NCI-H2171 (cell line): ENCODE data around the gene NHLH1.

Experiments
- DNase-seq: peaks from one replicate; lab custom pipeline; 2025; lab: John Stamatoyannopoulos, UW

NHLH1 gene

DNA sequence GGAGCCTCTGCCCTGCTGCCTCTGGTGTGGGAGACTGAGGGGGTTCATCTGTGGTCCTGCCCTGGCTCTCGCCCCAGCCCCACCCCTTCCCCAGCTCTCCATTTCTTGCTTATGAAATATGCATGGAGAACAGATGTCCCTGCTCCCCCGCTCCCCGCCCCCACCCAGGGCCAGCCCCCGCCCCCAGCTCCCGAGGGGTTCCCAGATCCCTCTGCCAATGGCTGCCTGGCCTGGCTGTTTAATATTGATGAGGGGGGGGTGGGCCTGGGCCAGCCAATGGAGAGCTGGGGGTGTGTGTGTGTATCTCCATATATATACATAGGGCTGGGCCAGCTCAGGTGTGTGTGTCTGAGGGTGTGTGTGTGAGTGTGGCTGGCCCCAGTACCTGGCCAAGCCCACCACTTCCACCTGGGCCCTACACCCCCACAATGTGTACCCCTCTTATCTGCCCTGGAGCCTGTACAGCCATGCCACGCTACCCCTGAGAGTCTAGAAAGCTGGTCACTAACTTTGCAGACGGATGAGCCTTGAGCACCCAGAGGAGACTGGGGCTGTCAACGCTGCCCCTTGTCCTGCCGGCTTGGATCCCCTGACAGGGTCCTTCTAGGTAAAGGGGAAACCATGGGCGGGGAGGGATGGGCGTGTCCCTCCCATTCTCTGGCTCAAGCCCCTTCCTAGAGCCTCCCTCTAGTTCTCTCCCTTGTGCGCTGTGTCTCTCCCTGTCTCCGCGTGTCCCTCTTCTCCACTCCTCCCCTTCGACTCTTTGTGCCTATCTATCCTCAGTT is at the start of gene NHLH1:
TSS of gene NHLH1 (plus strand) at position 341 of the 785 bp plus-strand sequence. CDS start 3,661 bp downstream, outside the sequence.
- DNase-seq = peak; percentile 94

DNA sequence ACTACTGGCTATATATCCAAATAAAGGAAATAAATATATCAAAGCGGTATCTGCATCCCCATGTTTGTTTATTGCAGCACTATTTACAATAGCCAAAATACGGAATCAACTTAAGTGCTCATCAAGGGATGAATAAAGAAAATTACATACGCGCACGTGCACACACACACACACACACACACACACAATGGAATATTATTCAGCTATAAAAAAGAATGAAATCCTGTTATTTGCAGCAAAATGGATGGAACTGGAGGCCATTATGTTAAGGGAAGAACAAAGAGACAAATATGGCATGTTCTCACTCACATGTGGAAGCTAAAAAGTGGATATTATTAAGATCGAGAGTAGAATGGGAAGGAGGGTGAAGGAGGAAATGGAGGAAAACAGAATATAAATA is 44.0 kb upstream of the NHLH1 start:
- no peak for DNase-seq

DNA sequence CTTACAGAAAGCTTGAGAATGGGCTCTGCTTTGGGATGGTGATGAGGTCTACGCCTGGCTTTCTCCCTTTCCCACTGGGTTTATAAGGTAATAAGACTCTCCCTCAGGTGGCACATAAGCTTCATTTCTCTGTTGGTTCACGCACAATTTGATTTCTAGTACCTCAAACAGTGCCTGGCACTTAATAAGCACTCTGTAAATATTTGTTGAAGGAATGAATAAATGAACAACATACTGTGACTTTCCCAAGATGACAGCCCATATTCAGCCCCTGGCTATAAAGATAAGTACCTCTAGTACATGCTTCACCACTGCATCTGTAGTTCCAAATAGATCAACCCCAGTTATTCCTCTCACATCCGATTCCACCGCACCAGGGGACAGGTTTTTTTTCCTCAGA is 41.6 kb upstream of the NHLH1 start:
- no peak for DNase-seq

- DNase-seq = no peak
Measured at GRCh38 chr1:160326418-160326817, 40.5 kb upstream of the NHLH1 start.

DNA sequence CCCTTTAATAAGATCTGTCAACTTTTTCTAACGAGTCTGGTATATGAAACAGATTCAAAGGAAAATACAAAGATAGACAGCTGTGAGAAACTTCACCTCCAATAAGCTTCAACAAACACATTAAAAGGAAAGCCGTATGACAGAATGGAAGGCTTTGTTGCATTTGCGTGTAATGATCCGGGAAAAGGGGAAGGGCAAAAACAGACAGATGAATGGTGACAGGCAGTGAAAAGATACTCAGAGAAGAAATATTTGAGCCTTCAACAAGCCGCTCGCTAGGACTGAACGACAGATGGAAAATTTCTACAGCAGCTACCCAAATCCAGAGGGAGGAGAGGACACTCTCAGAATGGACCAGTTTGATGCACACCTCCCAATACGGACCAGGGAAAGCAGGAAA is 38.7 kb upstream of the NHLH1 start:
- DNase-seq = no peak

- no peak for DNase-seq
Measured at GRCh38 chr1:160330119-160330518, 36.8 kb upstream of the NHLH1 start.

DNA sequence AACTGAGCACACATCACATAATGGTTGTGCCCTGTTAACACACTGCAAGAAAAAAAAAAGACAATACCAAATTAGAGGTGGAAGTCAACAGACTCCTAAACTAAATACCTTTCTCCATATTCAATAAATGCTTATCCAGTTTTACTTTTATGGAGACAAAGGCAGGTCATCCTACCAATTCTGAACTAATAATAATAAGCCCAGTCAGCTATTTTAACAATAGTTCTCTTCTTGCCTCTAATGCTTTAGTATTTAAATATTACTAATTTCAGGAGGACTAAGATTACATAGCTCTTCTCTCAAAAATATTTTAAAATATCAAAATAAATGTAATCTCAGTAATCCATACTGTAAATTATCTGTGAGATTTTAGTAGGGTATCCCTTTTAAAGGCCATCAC is 34.4 kb upstream of the NHLH1 start:
- DNase-seq = no peak

DNA sequence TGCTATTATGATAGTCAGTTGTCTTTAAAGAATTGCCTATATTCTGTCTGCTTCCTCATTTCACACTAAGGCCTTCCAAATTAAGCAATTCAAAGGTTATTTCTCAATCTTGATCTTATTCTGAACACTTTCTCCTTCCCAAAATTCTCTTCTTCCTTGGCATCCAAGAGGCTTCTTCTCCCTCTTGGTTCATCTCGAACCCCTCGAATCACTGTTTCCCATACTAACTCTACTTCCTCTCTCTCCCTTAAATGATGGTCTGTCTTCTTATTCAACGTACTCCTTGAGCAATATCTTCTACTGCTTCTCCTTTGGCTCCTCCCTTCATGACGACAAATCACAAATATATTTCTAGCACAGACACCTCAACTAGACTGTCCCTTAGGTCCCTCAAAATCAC is 28.3 kb upstream of the NHLH1 start:
- no peak for DNase-seq

DNA sequence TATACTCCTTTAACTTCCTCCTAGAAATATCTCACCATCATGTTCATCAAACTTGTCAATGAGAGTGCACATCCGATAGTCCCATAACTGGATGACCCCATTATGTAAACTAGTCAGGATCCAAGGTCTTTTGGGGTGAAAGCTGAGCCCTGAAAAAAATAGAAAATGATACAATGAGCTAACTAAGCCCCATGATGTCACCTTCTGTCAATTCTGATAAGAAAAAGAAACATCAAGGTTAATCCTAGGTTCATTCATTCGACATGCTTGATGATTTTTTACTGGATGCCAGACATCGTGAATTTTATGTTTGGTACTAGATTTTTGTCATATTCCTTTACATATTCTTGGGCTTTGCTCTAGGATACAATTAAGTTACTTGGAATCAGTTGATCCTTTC is 26.7 kb upstream of the NHLH1 start:
- DNase-seq = no peak

- DNase-seq = no peak
Measured at GRCh38 chr1:160340866-160341265, 26.0 kb upstream of the NHLH1 start.

GRCh38 chr1:160342526-160342925 is 24.3 kb upstream of the NHLH1 start:
- no peak for DNase-seq

DNA sequence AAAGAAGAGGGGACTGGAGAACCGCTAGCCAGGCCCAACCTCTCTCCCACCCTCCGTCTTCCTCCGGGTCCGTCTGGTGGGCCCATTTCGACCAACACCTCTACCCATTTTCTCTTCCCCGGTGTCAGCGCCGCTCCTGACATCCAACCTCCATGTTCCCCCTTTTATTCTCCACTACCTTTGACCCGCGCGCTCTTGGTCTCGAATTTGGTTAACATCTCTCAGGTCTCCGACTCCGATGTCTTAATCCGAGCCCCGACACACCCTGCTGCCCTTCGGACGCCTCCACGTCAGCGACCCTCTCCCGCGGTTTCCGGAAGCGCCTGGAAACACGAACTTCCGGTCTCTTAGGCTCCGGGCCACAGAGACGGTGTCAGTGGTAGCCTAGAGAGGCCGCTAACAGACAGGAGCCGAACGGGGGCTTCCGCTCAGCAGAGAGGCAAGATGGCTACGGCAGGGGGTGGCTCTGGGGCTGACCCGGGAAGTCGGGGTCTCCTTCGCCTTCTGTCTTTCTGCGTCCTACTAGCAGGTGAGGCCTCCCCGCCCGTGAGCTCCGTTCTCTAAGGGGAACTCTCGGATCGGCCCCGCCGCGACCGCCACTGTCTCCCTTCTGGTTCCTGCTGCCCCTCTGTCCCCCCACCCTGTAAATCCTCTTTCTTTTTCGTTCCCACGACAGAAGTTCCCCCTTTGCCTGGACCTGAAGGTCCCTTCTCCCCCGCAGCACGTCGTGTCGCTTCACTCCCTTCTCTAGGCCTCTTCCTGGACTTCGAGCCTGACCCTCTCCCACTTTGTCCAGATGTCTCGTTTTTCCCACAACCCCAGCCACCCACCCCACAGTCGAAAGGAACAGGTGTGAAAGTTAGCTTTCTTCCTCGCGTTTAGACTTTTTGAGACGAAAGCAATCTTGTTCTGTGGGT is 23.7 kb upstream of the NHLH1 start, which contains the start of the genes COPA and NCSTN:
TSS of gene COPA (minus strand) at position 298 of the 917 bp plus-strand sequence. CDS start at position 218, 80 bp downstream.
TSS of gene NCSTN (plus strand) at position 431 of the 917 bp plus-strand sequence. CDS start at position 445, 14 bp downstream.
- peak; percentile 94 for DNase-seq

- DNase-seq = no peak
Measured at GRCh38 chr1:160344241-160344640, 22.6 kb upstream of the NHLH1 start.

- no peak for DNase-seq
Measured at GRCh38 chr1:160344936-160345335, 21.9 kb upstream of the NHLH1 start.

- DNase-seq = no peak
Measured at GRCh38 chr1:160346463-160346862, 20.4 kb upstream of the NHLH1 start.

GRCh38 chr1:160346958-160347357 is 19.9 kb upstream of the NHLH1 start:
- DNase-seq = no peak

DNA sequence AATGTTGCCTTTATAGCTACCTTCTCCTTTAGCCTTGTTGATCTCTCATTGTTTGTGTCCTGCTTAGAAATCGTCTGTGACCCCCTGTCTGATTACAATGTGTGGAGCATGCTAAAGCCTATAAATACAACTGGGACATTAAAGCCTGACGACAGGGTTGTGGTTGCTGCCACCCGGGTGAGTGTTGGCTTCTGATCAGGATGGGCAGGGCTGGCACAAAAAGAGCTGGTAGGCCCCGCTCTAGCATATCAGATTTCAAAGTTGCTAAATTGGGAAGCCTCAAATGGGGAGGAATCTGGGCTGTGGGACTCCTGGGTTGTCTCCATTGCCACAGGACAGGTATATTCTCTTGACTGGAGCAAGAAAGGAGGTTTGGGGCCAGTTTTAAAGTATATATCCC is 15.2 kb upstream of the NHLH1 start:
- DNase-seq = no peak

DNA sequence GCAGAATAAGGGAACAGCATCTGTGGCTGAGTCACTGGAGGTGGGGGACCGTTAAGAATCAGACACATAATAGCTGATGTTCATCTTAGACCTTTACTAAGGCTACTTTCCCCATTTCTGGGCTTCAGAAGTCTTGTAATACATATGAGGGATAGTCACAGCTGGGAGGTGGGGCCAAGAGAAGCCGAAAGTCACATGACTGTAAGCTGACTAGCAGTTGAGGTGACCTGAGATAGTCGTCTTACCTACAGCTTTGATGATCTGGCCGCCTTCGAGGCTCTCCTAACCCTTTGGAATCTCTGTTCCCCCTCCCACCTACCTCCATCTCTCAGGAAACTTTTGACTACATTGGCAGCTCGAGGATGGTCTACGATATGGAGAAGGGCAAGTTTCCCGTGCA is 14.3 kb upstream of the NHLH1 start:
- DNase-seq = no peak

GRCh38 chr1:160353223-160353622 is 13.6 kb upstream of the NHLH1 start:
- DNase-seq = no peak

DNA sequence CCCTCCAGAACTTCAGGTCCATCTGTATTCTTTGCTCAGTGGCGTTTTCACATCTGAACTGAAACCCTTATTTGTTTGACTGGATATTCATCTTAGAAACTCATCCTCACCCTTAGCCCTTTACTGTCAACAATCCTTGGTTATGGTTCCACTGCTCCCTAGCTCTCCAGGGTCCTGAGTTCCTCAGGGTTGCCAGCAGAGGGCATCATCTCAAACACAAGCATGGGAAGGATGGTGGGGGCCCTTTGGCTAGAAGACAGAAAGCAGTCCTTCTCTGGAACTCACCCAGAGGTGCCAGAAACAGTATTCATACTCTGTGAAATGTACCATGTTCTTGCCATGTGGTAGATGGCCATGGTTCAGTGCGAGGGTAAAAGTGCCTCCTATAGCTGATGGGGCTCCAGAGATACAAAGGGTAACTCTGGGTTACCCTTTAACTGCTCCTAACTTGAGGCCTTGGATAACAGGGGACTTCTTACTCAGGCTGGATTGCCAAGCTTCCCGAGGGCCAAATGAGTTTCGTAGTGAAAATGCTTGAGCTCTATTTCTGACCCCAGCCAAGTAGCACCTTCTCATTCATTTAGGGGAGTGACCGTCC is 12.4 kb upstream of the NHLH1 start:
- peak; percentile 8 for DNase-seq

DNA sequence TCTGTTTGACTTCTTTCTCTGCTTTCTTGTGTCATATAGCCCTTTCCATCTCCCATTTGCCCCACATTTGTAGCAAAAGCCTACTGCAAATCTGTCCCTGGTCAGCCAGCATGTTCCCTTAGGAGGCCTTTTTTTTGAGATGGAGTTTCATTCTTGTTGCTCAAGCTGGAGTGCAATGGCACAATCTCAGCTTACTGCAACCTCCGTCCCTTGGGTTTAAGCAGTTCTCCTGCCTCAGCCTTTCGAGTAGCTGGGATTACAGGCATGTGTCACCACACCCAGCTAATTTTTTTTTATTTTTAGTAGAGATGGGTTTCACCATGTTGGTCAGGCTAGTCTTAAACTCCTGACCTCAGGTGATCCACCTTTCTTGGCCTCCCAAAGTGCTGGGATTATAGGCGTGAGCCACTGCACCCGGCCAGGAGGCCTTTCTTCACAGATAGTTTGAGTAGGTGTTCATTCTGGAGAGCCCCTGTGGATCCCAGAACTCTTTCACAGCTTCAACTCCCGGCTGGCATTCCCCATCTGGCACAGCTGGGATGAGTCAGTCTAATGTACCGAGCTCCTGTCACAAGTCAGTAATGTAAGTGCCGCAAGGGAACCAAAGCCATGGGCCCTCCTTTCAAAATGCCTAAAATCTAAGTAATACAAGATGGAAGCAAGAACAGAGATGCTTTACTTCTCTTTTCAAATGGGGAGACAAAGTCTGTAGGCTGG is 9.4 kb upstream of the NHLH1 start:
- no peak for DNase-seq

DNA sequence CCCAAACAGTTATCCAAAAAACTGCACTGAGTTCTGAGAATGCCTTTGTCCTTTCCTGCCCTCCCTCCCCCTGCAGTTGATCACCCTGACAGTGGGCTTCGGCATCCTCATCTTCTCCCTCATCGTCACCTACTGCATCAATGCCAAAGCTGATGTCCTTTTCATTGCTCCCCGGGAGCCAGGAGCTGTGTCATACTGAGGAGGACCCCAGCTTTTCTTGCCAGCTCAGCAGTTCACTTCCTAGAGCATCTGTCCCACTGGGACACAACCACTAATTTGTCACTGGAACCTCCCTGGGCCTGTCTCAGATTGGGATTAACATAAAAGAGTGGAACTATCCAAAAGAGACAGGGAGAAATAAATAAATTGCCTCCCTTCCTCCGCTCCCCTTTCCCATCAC is 8.8 kb upstream of the NHLH1 start:
- DNase-seq = no peak
